Panc1 (cell line): ENCODE data around the gene METTL1. TPM values are rescaled to one million over a fixed set of nuclear protein-coding genes. Genes with fewer than 3 reads are reported as not detected.

ENCODE experiments used
- ATAC-seq: fragments of 200-7000 bp; cut with Tn5 transposase; 2 replicates; pipeline ENCODE4 v1.9.1; 2020; ENCODE audit warnings: mild to moderate bottlenecking, moderate library complexity
- BruUV-seq: library from RNA; stranded (reverse); fragments of 400-500 nt; replicated peaks from 2 replicates; lab custom pipeline; 2021; lab: Mats Ljungman, UMichigan
- CTCF ChIA-PET: fragments of 300-600 bp; sonication (Branson Sonifier 250); formaldehyde crosslinking; loops from one replicate; lab custom pipeline; 2022; ENCODE audit warnings: antibody characterized with exemption; lab: Charles Lee
- POLR2A ChIA-PET: fragments of 300-600 bp; sonication (Branson Sonifier 250); formaldehyde crosslinking; loops from one replicate; lab custom pipeline; 2022; ENCODE audit warnings: antibody characterized with exemption; lab: Charles Lee
- DNase-seq: peaks from one replicate; pipeline ENCODE4 v3.0.0-alpha.2; 2010; ENCODE audit warnings: low read depth, low spot score
- H3K27ac ChIP-seq: 2 replicates; pipeline ENCODE4 v1.5.1; 2011; ENCODE audit warnings: mild to moderate bottlenecking, low read length, inconsistent platforms
- H3K27me3 ChIP-seq: fragments of 200-500 bp; sonication (Bioruptor generic); 2 replicates; pipeline ENCODE4 v1.6.0; 2014; ENCODE audit warnings: low read length, inconsistent platforms; ENCODE audit not compliant: control insufficient read depth, insufficient read depth
- H3K36me3 ChIP-seq: fragments of 200-500 bp; sonication (Bioruptor generic); 2 replicates; pipeline ENCODE4 v1.5.1; 2014; ENCODE audit warnings: inconsistent platforms, mild to moderate bottlenecking, low read length, moderate library complexity; ENCODE audit not compliant: control insufficient read depth, insufficient read depth
- H3K4me1 ChIP-seq: 2 replicates; pipeline ENCODE4 v1.5.1; 2011; ENCODE audit warnings: inconsistent platforms, mild to moderate bottlenecking, low read length, moderate library complexity; ENCODE audit not compliant: control insufficient read depth, insufficient read depth
- H3K4me3 ChIP-seq, 2 experiments: 2 replicates each; pipeline ENCODE4 v1.5.1; 2011 to 2012; ENCODE audit warnings: low read depth in 2 of 2, low read length in 2 of 2, mild to moderate bottlenecking in 2 of 2, inconsistent platforms in 1 of 2, moderate library complexity in 1 of 2
- H3K9me3 ChIP-seq: fragments of 200-500 bp; sonication (Bioruptor generic); 2 replicates; pipeline ENCODE4 v1.5.1; 2014; ENCODE audit warnings: low read depth, mild to moderate bottlenecking, inconsistent platforms, low read length, moderate library complexity; ENCODE audit not compliant: control insufficient read depth, insufficient read depth
- CTCF ChIP-seq: fragments of 450-650 bp; IDR thresholded peaks from 2 replicates; pipeline ENCODE4 v1.5.1; 2017; ENCODE audit warnings: mild to moderate bottlenecking
- POLR2AphosphoS5 ChIP-seq: IDR thresholded peaks from 2 replicates; pipeline ENCODE4 v1.6.1; 2012; ENCODE audit warnings: mild to moderate bottlenecking, low read depth, low read length, moderate library complexity
- REST ChIP-seq, 2 experiments: IDR thresholded peaks; 2 replicates each; pipeline ENCODE4 v1.6.1; 2011 to 2012; ENCODE audit warnings: low read depth in 2 of 2, control low read depth in 1 of 2, low read length in 1 of 2, mild to moderate bottlenecking in 1 of 2, moderate library complexity in 1 of 2; ENCODE audit not compliant: insufficient read depth in 1 of 2
- SIN3A ChIP-seq: IDR thresholded peaks from 2 replicates; pipeline ENCODE4 v1.6.1; 2012; ENCODE audit warnings: low read depth, mild to moderate bottlenecking, low read length, moderate library complexity, borderline replicate concordance; ENCODE audit not compliant: insufficient read depth
- TCF7L2 ChIP-seq: IDR thresholded peaks from 2 replicates; pipeline ENCODE4 v1.6.1; 2011; ENCODE audit warnings: mild to moderate bottlenecking, low read depth, low read length, inconsistent platforms
- in situ Hi-C: cut with HindIII; loops from 2 replicates; pipeline ENCODE4 v1.10.0; 2016; ENCODE audit warnings: low sequenced_read_pairs, low pct_unique_long_range_greater_than_20kb
- intact Hi-C: fragments of 100-400 bp; cut with micrococcal nuclease; formaldehyde crosslinking; loops from one replicate; pipeline ENCODE4 v1.10.0; 2022; ENCODE audit not compliant: unreplicated experiment
- total RNA-seq: library from RNA; stranded (reverse); gene quantifications from one replicate; pipeline ENCODE4 v1.2.1, GENCODE V29; 2021; ENCODE audit not compliant: unreplicated experiment

METTL1 gene
- total RNA-seq, 1 experiment from 2014 or later, result 46.5 TPM

GRCh38 chr12:57780284-57780897 is 8.5 kb upstream of the METTL1 start:
- no peaks in the 10 kb centered on the region; the same call in 1 of the 2 replicates for H3K36me3 ChIP-seq
- H3K4me1 ChIP-seq, result peaks cover 4% of the 10 kb centered on the region
- intact Hi-C loops (no loop called here), in situ Hi-C loops (no loop called here)
- no peak for DNase-seq
- TF ChIP-seq POLR2AphosphoS5 (no peak), TCF7L2 (no peak), REST (IDR thresholded peaks at IDR 0.05; ENCODE audit: insufficient read depth in 1 of 2, low read depth in 2 of 2, low read length in 1 of 2) (no peak), CTCF (no peak), SIN3A (no peak)
- H3K27ac ChIP-seq, result no peak overlapping the region
- ATAC-seq, result no peak
- H3K9me3 ChIP-seq, result no peaks in the 10 kb centered on the region
- ChIA-PET POLR2A (no interaction called here), CTCF (no interaction called here)
- H3K4me3 ChIP-seq, result no peak overlapping the region
- BruUV-seq, result no TSS peak
- no peaks in the 10 kb centered on the region for H3K27me3 ChIP-seq

GRCh38 chr12:57779736-57780135 is 7.8 kb upstream of the METTL1 start:
- no peaks in the 10 kb centered on the region; the same call in 1 of the 2 replicates for H3K36me3 ChIP-seq
- TF ChIP-seq POLR2AphosphoS5, result no peak
- no peak for TF ChIP-seq TCF7L2
- TF ChIP-seq REST (IDR thresholded peaks at IDR 0.05; ENCODE audit: insufficient read depth in 1 of 2, low read depth in 2 of 2, low read length in 1 of 2), result no peak
- no peak for TF ChIP-seq SIN3A
- no peak for TF ChIP-seq CTCF
- H3K27ac ChIP-seq, result no peak overlapping the region
- no TSS peak for BruUV-seq
- no peaks in the 10 kb centered on the region for H3K27me3 ChIP-seq
- intact Hi-C loops (no loop called here), in situ Hi-C loops (no loop called here)
- ChIA-PET CTCF (no interaction called here), POLR2A (no interaction called here)
- ATAC-seq (no peak), DNase-seq (no peak)
- H3K4me3 ChIP-seq, result no peak overlapping the region
- no peaks in the 10 kb centered on the region for H3K9me3 ChIP-seq
- H3K4me1 ChIP-seq, result peaks cover 4% of the 10 kb centered on the region
